Raji (cell line): ENCODE data around the gene SND1.

Source experiments
- POLR2A ChIP-seq: IDR thresholded peaks from 2 replicates; pipeline ENCODE4 v1.6.1; 2011; ENCODE audit warnings: low read depth, low read length, control low read depth; ENCODE audit not compliant: insufficient read depth

SND1 gene

GRCh38 chr7:127647636-127648035 lies 4.4 kb upstream of the SND1 start:
- TF ChIP-seq POLR2A: no peak

- no peak for TF ChIP-seq POLR2A
Measured at GRCh38 chr7:127648986-127649385, 3.0 kb upstream of the SND1 start.

GRCh38 chr7:127650847-127651555 lies 993 bp upstream of the SND1 start:
- TF ChIP-seq POLR2A: no peak

- no peak for TF ChIP-seq POLR2A
Measured at GRCh38 chr7:127652333-127653248, 597 bp downstream of the SND1 start.

- no peak for TF ChIP-seq POLR2A
Measured at GRCh38 chr7:127653396-127653795, 1.4 kb downstream of the SND1 start.

GRCh38 chr7:127654404-127655394 lies 2.7 kb downstream of the SND1 start:
- no peak for TF ChIP-seq POLR2A

GRCh38 chr7:127655720-127656119 lies 3.7 kb downstream of the SND1 start:
- TF ChIP-seq POLR2A: no peak

- TF ChIP-seq POLR2A: no peak
Measured at GRCh38 chr7:127657500-127657899, 5.5 kb downstream of the SND1 start.

- no peak for TF ChIP-seq POLR2A
Measured at GRCh38 chr7:127658970-127659630, 7.1 kb downstream of the SND1 start.

- TF ChIP-seq POLR2A: no peak
Measured at GRCh38 chr7:127665922-127666321, 13.9 kb downstream of the SND1 start.

GRCh38 chr7:127666602-127667001 lies 14.6 kb downstream of the SND1 start:
- TF ChIP-seq POLR2A: no peak

GRCh38 chr7:127667017-127667670 lies 15.2 kb downstream of the SND1 start:
- TF ChIP-seq POLR2A: no peak

- no peak for TF ChIP-seq POLR2A
Measured at GRCh38 chr7:127667759-127668530, 16.0 kb downstream of the SND1 start.

GRCh38 chr7:127671341-127671740 lies 19.3 kb downstream of the SND1 start:
- no peak for TF ChIP-seq POLR2A

GRCh38 chr7:127673902-127674301 lies 21.9 kb downstream of the SND1 start:
- TF ChIP-seq POLR2A: no peak
